PC-3 (cell line): ENCODE results near the gene PGAM1. TPM values are rescaled to one million over a fixed set of nuclear protein-coding genes. Genes with fewer than 3 reads are reported as not detected.

Experiments used
- ATAC-seq: fragments of 200-7000 bp; cut with Tn5 transposase; 2 replicates; pipeline ENCODE4 v1.9.1; 2020; ENCODE audit warnings: mild to moderate bottlenecking, moderate library complexity
- BruUV-seq: library from RNA; stranded (reverse); fragments of 400-500 nt; replicated peaks from 2 replicates; lab custom pipeline; 2021; lab: Mats Ljungman, UMichigan
- CTCF ChIA-PET: fragments of 300-600 bp; sonication (Branson Sonifier 250); formaldehyde crosslinking; loops from one replicate; lab custom pipeline; 2022; ENCODE audit warnings: antibody characterized with exemption; lab: Charles Lee
- POLR2A ChIA-PET: fragments of 300-600 bp; sonication (Branson Sonifier 250); formaldehyde crosslinking; loops from one replicate; lab custom pipeline; 2022; ENCODE audit warnings: antibody characterized with exemption; ENCODE audit not compliant: unreplicated experiment; lab: Charles Lee
- DNase-seq: peaks from one replicate; pipeline ENCODE4 v3.0.0-alpha.2; 2015
- H2AFZ ChIP-seq: fragments of 300-600 bp; sonication (generic); 2 replicates; pipeline ENCODE4 v1.6.0; 2016; ENCODE audit warnings: antibody characterized with exemption, low read length
- H3F3A ChIP-seq: fragments of 300-600 bp; sonication (generic); one replicate; pipeline ENCODE4 v1.6.0; 2017; ENCODE audit warnings: antibody characterized with exemption, low read length, control low read depth, mild to moderate bottlenecking; ENCODE audit not compliant: unreplicated experiment
- H3K27ac ChIP-seq: fragments of 300-600 bp; sonication (generic); 2 replicates; pipeline ENCODE4 v1.5.1; 2016; ENCODE audit warnings: mild to moderate bottlenecking, low read length
- H3K27me3 ChIP-seq: fragments of 300-600 bp; sonication (generic); 2 replicates; pipeline ENCODE4 v1.6.1; 2016; ENCODE audit warnings: low read length, mixed read lengths
- H3K36me3 ChIP-seq: fragments of 300-600 bp; sonication (generic); 2 replicates; pipeline ENCODE4 v1.6.1; 2016; ENCODE audit warnings: low read depth, mixed run types, low read length, mixed read lengths
- H3K4me1 ChIP-seq: fragments of 300-600 bp; sonication (generic); 2 replicates; pipeline ENCODE4 v1.5.1; 2016; ENCODE audit warnings: low read length; ENCODE audit not compliant: insufficient read depth
- H3K4me2 ChIP-seq: fragments of 300-600 bp; sonication (generic); 2 replicates; pipeline ENCODE4 v1.6.0; 2016; ENCODE audit warnings: low read length
- H3K4me3 ChIP-seq: fragments of 300-600 bp; sonication (generic); 2 replicates; pipeline ENCODE4 v1.5.1; 2016; ENCODE audit warnings: mild to moderate bottlenecking, low read length, mixed read lengths
- H3K79me2 ChIP-seq: fragments of 300-600 bp; sonication (generic); 2 replicates; pipeline ENCODE4 v1.6.1; 2017; ENCODE audit warnings: low read length, mixed read lengths
- H3K9ac ChIP-seq: fragments of 300-600 bp; sonication (generic); 2 replicates; pipeline ENCODE4 v1.6.0; 2016; ENCODE audit warnings: mild to moderate bottlenecking, low read length
- H3K9me2 ChIP-seq: fragments of 300-600 bp; sonication (generic); replicated peaks from 2 replicates; pipeline ENCODE4 v1.6.1; 2016; ENCODE audit warnings: mixed run types, low read length, mixed read lengths
- H3K9me3 ChIP-seq: fragments of 300-600 bp; sonication (generic); 2 replicates; pipeline ENCODE4 v1.6.1; 2016; ENCODE audit warnings: low read length, mixed read lengths
- H4K20me1 ChIP-seq: fragments of 300-600 bp; sonication (generic); 2 replicates; pipeline ENCODE4 v1.6.1; 2016; ENCODE audit warnings: low read length, mixed read lengths
- EZH2 ChIP-seq: fragments of 300-600 bp; sonication (generic); IDR thresholded peaks from one replicate; pipeline ENCODE4 v1.6.1; 2017; ENCODE audit warnings: antibody characterized with exemption, mild to moderate bottlenecking, low read length; ENCODE audit not compliant: unreplicated experiment
- EZH2phosphoT487 ChIP-seq: fragments of 300-600 bp; sonication (generic); IDR thresholded peaks from 2 replicates; pipeline ENCODE4 v1.6.1; 2018; ENCODE audit warnings: mild to moderate bottlenecking, antibody characterized with exemption, low read length, borderline replicate concordance
- intact Hi-C: fragments of 100-400 bp; cut with micrococcal nuclease; formaldehyde crosslinking; loops from 2 replicates; pipeline ENCODE4 v1.9.0; 2023
- total RNA-seq: library from RNA; depleted of rRNA; stranded (reverse); fragments of >200 nt; gene quantifications from 2 replicates; pipeline ENCODE4 v1.2.3, GENCODE V29; 2014; rRNA removed
- TF ChIP-seq, protein P1 (sequence below): fragments of 300-600 bp; sonication (generic); conservative IDR thresholded peaks from 2 replicates; pipeline ENCODE4 v1.5.1; 2017; ENCODE audit warnings: antibody characterized with exemption, low read depth, mild to moderate bottlenecking, low read length

Gene PGAM1
- total RNA-seq, 1 experiment from 2014 or later: 661 TPM

DNA sequence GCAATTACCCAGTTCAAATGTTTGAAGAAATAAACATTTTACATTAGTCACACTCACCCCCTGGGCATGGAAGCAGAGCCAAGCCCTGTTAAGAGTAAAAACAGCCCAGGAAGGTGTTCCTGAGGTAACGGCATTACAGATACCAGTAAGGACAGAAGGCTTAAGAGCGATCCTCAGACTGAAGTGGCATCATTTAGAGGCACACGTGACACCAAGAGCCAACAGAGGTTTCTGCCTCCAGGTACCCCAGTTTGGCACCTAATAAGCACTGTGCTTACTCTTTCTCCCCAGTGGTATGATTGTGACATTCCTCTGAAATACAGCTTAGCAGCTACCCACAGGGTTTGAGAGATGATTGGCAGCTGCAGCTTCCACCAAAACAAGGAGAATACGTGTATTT lies 55.1 kb downstream of the PGAM1 start:
- Histone ChIP-seq H3K36me3 (peaks cover 33% of the 10 kb centered on the region), H3K4me1 (peaks cover 39% of the 10 kb centered on the region), H3K4me3 (peak overlapping the region; percentile 43; the same call in 1 of the 2 replicates), H4K20me1 (no peaks in the 10 kb centered on the region), H3K79me2 (peaks cover 44% of the 10 kb centered on the region), H3K9ac (peak overlapping the region; percentile 28), H2AFZ (no peak overlapping the region), H3K27me3 (no peaks in the 10 kb centered on the region), H3K4me2 (peak overlapping the region; percentile 74), H3K9me2 (no peaks in the 10 kb centered on the region), H3K27ac (peak overlapping the region; percentile 89), H3F3A (no peaks in the 10 kb centered on the region), H3K9me3 (no peaks in the 10 kb centered on the region)
- intact Hi-C loops: loop anchor here (5.0 kb wide), 1 partner anchor 61 kb away; no protein-coding TSS in a partner anchor
- ATAC-seq: peak; percentile 82
- ChIA-PET CTCF (no interaction called here), POLR2A (interaction anchor here (0.6 kb wide), 1 partner anchor 159 kb away, joined by 3 read pairs; no protein-coding TSS in a partner anchor)
- BruUV-seq: no TSS peak
- DNase-seq: peak; percentile 79
- TF ChIP-seq EZH2phosphoT487 (no peak), EZH2 (no peak)
- TF ChIP-seq, protein P1, sequence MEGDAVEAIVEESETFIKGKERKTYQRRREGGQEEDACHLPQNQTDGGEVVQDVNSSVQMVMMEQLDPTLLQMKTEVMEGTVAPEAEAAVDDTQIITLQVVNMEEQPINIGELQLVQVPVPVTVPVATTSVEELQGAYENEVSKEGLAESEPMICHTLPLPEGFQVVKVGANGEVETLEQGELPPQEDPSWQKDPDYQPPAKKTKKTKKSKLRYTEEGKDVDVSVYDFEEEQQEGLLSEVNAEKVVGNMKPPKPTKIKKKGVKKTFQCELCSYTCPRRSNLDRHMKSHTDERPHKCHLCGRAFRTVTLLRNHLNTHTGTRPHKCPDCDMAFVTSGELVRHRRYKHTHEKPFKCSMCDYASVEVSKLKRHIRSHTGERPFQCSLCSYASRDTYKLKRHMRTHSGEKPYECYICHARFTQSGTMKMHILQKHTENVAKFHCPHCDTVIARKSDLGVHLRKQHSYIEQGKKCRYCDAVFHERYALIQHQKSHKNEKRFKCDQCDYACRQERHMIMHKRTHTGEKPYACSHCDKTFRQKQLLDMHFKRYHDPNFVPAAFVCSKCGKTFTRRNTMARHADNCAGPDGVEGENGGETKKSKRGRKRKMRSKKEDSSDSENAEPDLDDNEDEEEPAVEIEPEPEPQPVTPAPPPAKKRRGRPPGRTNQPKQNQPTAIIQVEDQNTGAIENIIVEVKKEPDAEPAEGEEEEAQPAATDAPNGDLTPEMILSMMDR: no peak

DNA sequence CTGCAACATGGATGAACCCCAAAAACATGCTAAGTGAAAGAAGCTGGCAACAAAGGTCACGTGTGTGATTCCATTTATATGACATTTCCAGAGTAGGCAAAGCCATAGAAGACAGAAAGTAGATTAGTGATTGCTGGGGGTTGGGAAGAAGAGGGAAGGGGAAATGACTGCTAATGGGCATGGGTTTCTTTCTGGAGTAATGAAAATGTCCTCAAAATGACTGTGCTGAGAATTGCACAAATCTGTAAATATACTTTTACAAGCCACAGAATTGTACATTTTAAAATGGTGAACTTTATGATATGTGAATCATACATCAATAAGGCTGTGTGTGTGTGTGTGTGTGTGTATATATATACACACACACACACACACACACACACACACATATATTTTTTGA lies 56.4 kb downstream of the PGAM1 start:
- H3K27ac ChIP-seq: peak overlapping the region; percentile 89
- CTCF ChIA-PET: no interaction called here
- BruUV-seq: no TSS peak
- no peaks in the 10 kb centered on the region for H4K20me1 ChIP-seq
- H3K4me1 ChIP-seq: peaks cover 39% of the 10 kb centered on the region
- no peaks in the 10 kb centered on the region for H3K27me3 ChIP-seq
- H3K4me3 ChIP-seq: no peak overlapping the region
- peak overlapping the region; percentile 28; the same call in 1 of the 2 replicates for H3K9ac ChIP-seq
- H3K9me3 ChIP-seq: no peaks in the 10 kb centered on the region
- DNase-seq (peak; percentile 42), ATAC-seq (peak; percentile 26)
- H3K4me2 ChIP-seq: peak overlapping the region; percentile 46
- peaks cover 57% of the 10 kb centered on the region for H3K79me2 ChIP-seq
- intact Hi-C loops: loop anchor here (5.0 kb wide), 1 partner anchor 60 kb away; no protein-coding TSS in a partner anchor
- H3F3A ChIP-seq: no peaks in the 10 kb centered on the region
- TF ChIP-seq EZH2 (no peak), EZH2phosphoT487 (no peak)
- TF ChIP-seq, protein P1: no peak
- POLR2A ChIA-PET: no interaction called here
- no peak overlapping the region for H2AFZ ChIP-seq
- peaks cover 20% of the 10 kb centered on the region for H3K36me3 ChIP-seq
- no peaks in the 10 kb centered on the region for H3K9me2 ChIP-seq

Other genes starting within 250 kb of the PGAM1 start
- gene SLIT1, start 240.2 kb upstream of the PGAM1 start, total RNA-seq: not detected in 2 replicates
- gene ARHGAP19, start 133.6 kb upstream of the PGAM1 start, total RNA-seq: 8.5 and 9.8 TPM in 2 replicates
- 4.1 and 4.4 TPM in 2 replicates for gene FRAT1, start 106.9 kb upstream of the PGAM1 start, total RNA-seq
- 19.2 and 26.7 TPM in 2 replicates for gene FRAT2, start 91.5 kb upstream of the PGAM1 start, total RNA-seq
- 34.4 and 44.2 TPM in 2 replicates for gene RRP12, start 24.9 kb upstream of the PGAM1 start, total RNA-seq
- gene EXOSC1, start 19.8 kb downstream of the PGAM1 start, total RNA-seq: 23.0 and 34.7 TPM in 2 replicates
- gene ZDHHC16, start 20.0 kb downstream of the PGAM1 start, total RNA-seq: 35.1 and 47.1 TPM in 2 replicates
- gene MMS19, start 72.2 kb downstream of the PGAM1 start, total RNA-seq: 65.5 and 78.2 TPM in 2 replicates
- gene UBTD1, start 72.7 kb downstream of the PGAM1 start, total RNA-seq: 18.5 and 32.3 TPM in 2 replicates
- 1.7 and 1.8 TPM in 2 replicates for gene ANKRD2, start 146.6 kb downstream of the PGAM1 start, total RNA-seq
- gene HOGA1, start 158.2 kb downstream of the PGAM1 start, total RNA-seq: 0.15 TPM in 1 of 2 replicates, not detected in the other
- not detected in 2 replicates for gene C10orf62, start 163.5 kb downstream of the PGAM1 start, total RNA-seq
- gene MORN4, start 207.3 kb downstream of the PGAM1 start, total RNA-seq: 6.5 and 12.9 TPM in 2 replicates
- 18.7 and 19.4 TPM in 2 replicates for gene PI4K2A, start 214.5 kb downstream of the PGAM1 start, total RNA-seq